Neuronal stem cell (in vitro differentiated cells): Measurements from ENCODE around the gene PCDHGB2.
"Not testable (repeated sequence)": the region's sequence is repeated elsewhere in the genome, so short reads cannot be mapped to it uniquely, and the experiment has no call there.

Source experiments
- DNase-seq: peaks from one replicate; pipeline ENCODE4 v3.0.0-alpha.2; 2013; ENCODE audit warnings: low spot score
- H2AFZ ChIP-seq: one replicate; pipeline ENCODE4 v1.6.1; 2013; ENCODE audit warnings: mild to moderate bottlenecking, low read length, inconsistent platforms
- H2AK5ac ChIP-seq: 2 replicates; pipeline ENCODE4 v1.6.1; 2013; ENCODE audit warnings: low read depth, mild to moderate bottlenecking, inconsistent platforms, low read length, moderate library complexity, mixed read lengths
- H2BK120ac ChIP-seq: 2 replicates; pipeline ENCODE4 v1.6.1; 2013; ENCODE audit warnings: low read depth, mild to moderate bottlenecking, inconsistent platforms, low read length, moderate library complexity, mixed read lengths
- H2BK12ac ChIP-seq: one replicate; pipeline ENCODE4 v1.6.1; 2013; ENCODE audit warnings: low read length, inconsistent platforms
- H2BK15ac ChIP-seq: 2 replicates; pipeline ENCODE4 v1.6.1; 2013; ENCODE audit warnings: mild to moderate bottlenecking, low read length, inconsistent platforms, mixed read lengths
- H2BK5ac ChIP-seq: one replicate; pipeline ENCODE4 v1.6.1; 2013; ENCODE audit warnings: inconsistent platforms, mild to moderate bottlenecking, low read length, moderate library complexity
- H3K14ac ChIP-seq: one replicate; pipeline ENCODE4 v1.6.1; 2013; ENCODE audit warnings: low read length, inconsistent platforms
- H3K18ac ChIP-seq: 2 replicates; pipeline ENCODE4 v1.6.1; 2013; ENCODE audit warnings: low read length, inconsistent platforms
- H3K23ac ChIP-seq: 2 replicates; pipeline ENCODE4 v1.6.1; 2013; ENCODE audit warnings: low read depth, mild to moderate bottlenecking, mixed read lengths, low read length, inconsistent platforms; ENCODE audit not compliant: poor library complexity
- H3K27ac ChIP-seq: replicated peaks from 3 replicates; pipeline ENCODE4 v1.5.1; 2013; ENCODE audit warnings: low read length, inconsistent platforms
- H3K27me3 ChIP-seq, 3 experiments: 2 replicates each; pipeline ENCODE4 v1.6.1; 2013; ENCODE audit warnings: low read length in 3 of 3, mild to moderate bottlenecking in 2 of 3, inconsistent platforms in 1 of 3, low read depth in 1 of 3, mixed read lengths in 1 of 3, moderate library complexity in 1 of 3; ENCODE audit not compliant: control insufficient read depth in 3 of 3, insufficient read depth in 3 of 3
- H3K36me3 ChIP-seq, 2 donors: replicated peaks in 1 of 2; 2 replicates each; pipeline ENCODE4 v1.6.1; 2013; ENCODE audit warnings: low read length in 2 of 2; ENCODE audit not compliant: control insufficient read depth in 2 of 2, insufficient read depth in 2 of 2
- H3K4ac ChIP-seq: 2 replicates; pipeline ENCODE4 v1.6.1; 2013; ENCODE audit warnings: inconsistent platforms, mild to moderate bottlenecking, low read length, moderate library complexity
- H3K4me1 ChIP-seq, 2 donors: 1 replicate in 1 of 2; 2 replicates in 1 of 2; pipeline ENCODE4 v1.6.1; 2013; ENCODE audit warnings: low read length in 2 of 2, low read depth in 1 of 2; ENCODE audit not compliant: control insufficient read depth in 2 of 2, insufficient read depth in 1 of 2
- H3K4me2 ChIP-seq: one replicate; pipeline ENCODE4 v1.6.1; 2013; ENCODE audit warnings: mild to moderate bottlenecking, low read length, inconsistent platforms; ENCODE audit not compliant: insufficient read depth, poor library complexity, severe bottlenecking
- H3K4me3 ChIP-seq, 2 donors: 2 replicates each; pipeline ENCODE4 v1.5.1; 2013; ENCODE audit warnings: low read length in 2 of 2, mild to moderate bottlenecking in 2 of 2, inconsistent platforms in 1 of 2, moderate library complexity in 1 of 2
- H3K79me1 ChIP-seq: one replicate; pipeline ENCODE4 v1.6.1; 2013; ENCODE audit warnings: low read depth, mild to moderate bottlenecking, inconsistent platforms, low read length, moderate library complexity
- H3K9ac ChIP-seq: one replicate; pipeline ENCODE4 v1.6.1; 2013; ENCODE audit warnings: mild to moderate bottlenecking, low read depth, low read length, inconsistent platforms; ENCODE audit not compliant: poor library complexity
- H3K9me3 ChIP-seq, 2 donors: replicated peaks in 1 of 2; 2 replicates each; pipeline versions ENCODE3 to v1.6.1; 2013; ENCODE audit warnings: low read length in 2 of 2, mild to moderate bottlenecking in 2 of 2, inconsistent platforms in 1 of 2, low read depth in 1 of 2, mixed read lengths in 1 of 2, moderate library complexity in 1 of 2; ENCODE audit not compliant: control insufficient read depth in 2 of 2, insufficient read depth in 1 of 2
- H4K8ac ChIP-seq: one replicate; pipeline ENCODE4 v1.6.1; 2013; ENCODE audit warnings: low read depth, mild to moderate bottlenecking, inconsistent platforms, low read length, moderate library complexity
- H4K91ac ChIP-seq: one replicate; pipeline ENCODE4 v1.6.1; 2013; ENCODE audit warnings: low read length, low read depth, mild to moderate bottlenecking, inconsistent platforms; ENCODE audit not compliant: poor library complexity
- WGBS, 2 donors: extraction: QIAGEN DNeasy Blood & Tissue Kit; methylation state at CpG; one replicate each; pipeline ENCODE4 v1.1.7; 2013; ENCODE audit warnings: missing lambda C conversion rate in 2 of 2, mixed read lengths in 1 of 2; ENCODE audit not compliant: insufficient read length in 2 of 2, insufficient replicate concordance in 1 of 2; ENCODE audit errors: extremely low coverage in 2 of 2; 5-methylcytosine and 5-hydroxymethylcytosine counted together

PCDHGB2 gene

DNA sequence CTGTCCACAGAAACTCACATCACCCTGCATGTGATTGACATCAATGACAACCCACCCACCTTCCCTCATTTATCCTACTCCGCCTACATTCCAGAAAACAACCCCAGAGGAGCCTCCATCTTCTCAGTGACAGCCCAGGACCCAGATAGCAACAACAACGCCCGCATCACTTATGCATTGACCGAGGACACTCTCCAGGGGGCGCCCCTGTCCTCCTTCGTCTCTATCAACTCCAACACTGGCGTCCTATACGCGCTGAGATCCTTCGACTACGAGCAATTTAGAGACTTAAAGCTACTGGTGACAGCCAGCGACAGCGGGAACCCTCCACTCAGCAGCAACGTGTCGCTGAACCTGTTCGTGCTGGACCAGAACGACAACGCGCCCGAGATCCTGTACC, 14.5 kb upstream of the PCDHGB2 start:
- H3K18ac ChIP-seq, result no peak overlapping the region
- DNase-seq, result no peak
- H2AK5ac ChIP-seq, result no peak overlapping the region
- no peak overlapping the region for H2BK12ac ChIP-seq
- H3K9ac ChIP-seq, result no peak overlapping the region
- H3K27me3 ChIP-seq, result no peaks in the 10 kb centered on the region
- H3K4me1 ChIP-seq, result no peaks in the 10 kb centered on the region
- H3K79me1 ChIP-seq, result no peaks in the 10 kb centered on the region
- no peak overlapping the region for H2AFZ ChIP-seq
- no peak overlapping the region for H2BK15ac ChIP-seq
- H2BK120ac ChIP-seq, result no peak overlapping the region
- H3K23ac ChIP-seq, result no peak overlapping the region
- no peak overlapping the region for H3K4ac ChIP-seq
- H4K8ac ChIP-seq, result no peak overlapping the region
- no peak overlapping the region for H3K14ac ChIP-seq
- H2BK5ac ChIP-seq, result no peak overlapping the region
- no CpG with 5 or more reads among the region's 20 CpGs for WGBS, 2 donors
- H3K27ac ChIP-seq, result no peak overlapping the region
- H3K4me3 ChIP-seq, result no peak overlapping the region
- no peak overlapping the region for H4K91ac ChIP-seq
- H3K4me2 ChIP-seq, result no peak overlapping the region
- no peaks in the 10 kb centered on the region for H3K36me3 ChIP-seq
- peaks cover 14 to 22% of the 10 kb centered on the region in 2 donors for H3K9me3 ChIP-seq

DNA sequence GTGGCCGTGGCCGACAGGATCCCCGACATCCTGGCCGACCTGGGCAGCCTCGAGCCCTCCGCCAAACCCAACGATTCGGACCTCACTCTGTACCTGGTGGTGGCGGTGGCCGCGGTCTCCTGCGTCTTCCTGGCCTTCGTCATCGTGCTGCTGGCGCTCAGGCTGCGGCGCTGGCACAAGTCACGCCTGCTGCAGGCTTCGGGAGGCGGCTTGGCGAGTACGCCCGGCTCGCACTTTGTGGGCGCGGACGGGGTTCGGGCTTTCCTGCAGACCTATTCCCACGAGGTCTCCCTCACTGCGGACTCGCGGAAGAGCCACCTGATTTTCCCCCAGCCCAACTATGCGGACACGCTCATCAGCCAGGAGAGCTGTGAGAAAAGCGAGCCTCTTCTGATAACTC, 13.8 kb upstream of the PCDHGB2 start:
- not testable (repeated sequence) for H3K9ac ChIP-seq, DNase-seq, H3K36me3 ChIP-seq, H2AK5ac ChIP-seq, H3K79me1 ChIP-seq, H2BK15ac ChIP-seq, H3K4me3 ChIP-seq, H4K91ac ChIP-seq, H2BK12ac ChIP-seq, H3K4ac ChIP-seq, H3K4me2 ChIP-seq, H2AFZ ChIP-seq, H3K27me3 ChIP-seq, H3K18ac ChIP-seq, H2BK120ac ChIP-seq, H3K4me1 ChIP-seq, H3K14ac ChIP-seq, H2BK5ac ChIP-seq, H3K23ac ChIP-seq, H4K8ac ChIP-seq, H3K27ac ChIP-seq
- H3K9me3 ChIP-seq, result peaks cover 16 to 26% of the 10 kb centered on the region in 2 donors
- WGBS, 2 donors, result no CpG with 5 or more reads among the region's 35 CpGs

DNA sequence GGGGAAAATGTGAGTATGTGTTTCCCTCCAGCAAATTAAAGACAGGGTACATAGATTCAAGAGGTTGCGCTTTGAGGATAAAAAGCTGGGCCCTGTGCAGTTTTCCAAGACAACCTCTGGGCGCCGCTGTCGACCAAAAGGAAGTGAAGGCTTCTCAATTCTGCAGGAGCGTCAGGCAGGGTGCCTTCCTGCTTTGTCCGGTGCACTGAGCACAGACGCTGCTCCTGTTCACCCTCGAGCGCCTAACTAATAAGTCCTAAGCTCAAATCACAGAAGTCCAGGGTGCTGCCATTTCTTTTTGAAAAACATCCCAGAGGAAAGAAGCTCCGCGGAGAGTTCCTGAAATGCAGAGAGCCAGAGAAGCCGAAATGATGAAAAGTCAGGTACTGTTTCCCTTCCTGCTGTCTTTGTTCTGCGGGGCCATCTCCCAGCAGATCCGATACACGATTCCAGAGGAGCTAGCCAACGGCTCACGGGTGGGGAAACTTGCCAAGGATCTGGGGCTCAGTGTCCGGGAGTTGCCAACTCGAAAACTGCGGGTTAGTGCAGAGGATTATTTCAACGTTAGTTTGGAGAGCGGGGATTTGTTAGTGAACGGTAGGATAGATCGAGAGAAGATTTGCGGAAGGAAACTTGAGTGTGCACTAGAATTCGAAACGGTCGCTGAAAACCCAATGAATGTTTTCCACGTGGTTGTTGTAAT, 9.7 kb upstream of the PCDHGB2 start, which contains the start of gene PCDHGB1:
TSS of gene PCDHGB1 (plus strand) at position 183 of the 703 bp plus-strand sequence. CDS start at position 345, 162 bp downstream.
- H4K91ac ChIP-seq, result no peak within 1 kb of the TSS
- H3K9ac ChIP-seq, result no peak within 1 kb of the TSS
- no peak within 1 kb of the TSS for H2BK120ac ChIP-seq
- H3K27ac ChIP-seq, result no peak within 1 kb of the TSS
- H2BK12ac ChIP-seq, result no peak within 1 kb of the TSS
- no peaks in the 10 kb centered on the region for H3K79me1 ChIP-seq
- no peaks in the 10 kb centered on the region for H3K27me3 ChIP-seq
- DNase-seq, result no peak
- H3K14ac ChIP-seq, result no peak within 1 kb of the TSS
- peaks cover 14 to 33% of the 10 kb centered on the region in 2 donors for H3K9me3 ChIP-seq
- no peak within 1 kb of the TSS for H2AK5ac ChIP-seq
- no peaks in the 10 kb centered on the region for H3K36me3 ChIP-seq
- WGBS, 2 donors, result 100% methylated on average over 3 to 7 of the region's 29 CpGs
- H2BK5ac ChIP-seq, result no peak within 1 kb of the TSS
- H3K23ac ChIP-seq, result no peak within 1 kb of the TSS
- no peak within 1 kb of the TSS for H2BK15ac ChIP-seq
- no peak within 1 kb of the TSS for H4K8ac ChIP-seq
- H3K4me2 ChIP-seq, result no peak within 1 kb of the TSS
- no peaks in the 10 kb centered on the region for H3K4me1 ChIP-seq
- no peak within 1 kb of the TSS for H3K4ac ChIP-seq
- no peak within 1 kb of the TSS for H3K18ac ChIP-seq
- H2AFZ ChIP-seq, result peak within 1 kb of the TSS; percentile 84
- peak within 1 kb of the TSS in 1 of 2 donors; percentile 20 for H3K4me3 ChIP-seq

DNA sequence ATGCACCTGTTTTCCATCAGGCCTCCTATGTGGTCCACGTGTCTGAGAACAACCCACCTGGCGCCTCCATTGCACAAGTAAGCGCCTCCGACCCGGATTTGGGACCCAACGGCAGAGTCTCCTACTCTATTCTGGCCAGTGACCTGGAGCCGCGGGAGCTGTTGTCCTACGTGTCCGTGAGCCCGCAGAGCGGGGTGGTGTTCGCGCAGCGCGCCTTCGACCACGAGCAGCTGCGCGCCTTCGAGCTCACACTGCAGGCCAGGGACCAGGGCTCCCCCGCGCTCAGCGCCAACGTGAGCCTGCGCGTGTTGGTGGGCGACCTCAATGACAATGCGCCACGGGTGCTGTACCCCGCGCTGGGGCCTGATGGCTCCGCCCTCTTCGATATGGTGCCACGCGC, 8.2 kb upstream of the PCDHGB2 start:
- whole genome bisulfite sequencing, 2 donors, result no CpG with 5 or more reads among the region's 36 CpGs
- Histone ChIP-seq H2BK15ac (no peak overlapping the region), H4K91ac (no peak overlapping the region), H3K79me1 (no peaks in the 10 kb centered on the region), H3K4me1 (no peaks in the 10 kb centered on the region), H4K8ac (no peak overlapping the region), H3K4me3 (no peak overlapping the region), H2AFZ (no peak overlapping the region), H2BK120ac (no peak overlapping the region), H3K4me2 (no peak overlapping the region), H3K14ac (no peak overlapping the region), H3K36me3 (peaks cover 0 to under 1% of the 10 kb centered on the region in 2 donors), H2BK12ac (no peak overlapping the region), H3K23ac (no peak overlapping the region), H3K9me3 (peaks cover 20 to 45% of the 10 kb centered on the region in 2 donors), H2AK5ac (no peak overlapping the region), H2BK5ac (no peak overlapping the region), H3K9ac (no peak overlapping the region), H3K27ac (no peak overlapping the region), H3K4ac (no peak overlapping the region), H3K18ac (no peak overlapping the region), H3K27me3 (peaks cover 0 to 2% (median 0%) of the 10 kb centered on the region in 3 experiments)
- DNase-seq, result no peak
